CD14-positive monocyte (primary cell): Measurements from ENCODE around the gene FOXP1. TPM values are rescaled to one million over a fixed set of nuclear protein-coding genes. Genes with fewer than 3 reads are reported as not detected.
A peak's percentile ranks its signal among the peaks of the same experiment; 100 is the strongest.

ENCODE experiments used
- DNase-seq, 3 donors: peaks; one replicate each; pipeline ENCODE4 v3.0.0-alpha.2; 2011 to 2022
- H2AFZ ChIP-seq: 2 replicates; pipeline ENCODE4 v1.6.0; 2012; ENCODE audit warnings: mild to moderate bottlenecking, low read depth, low read length, inconsistent platforms; ENCODE audit not compliant: insufficient read depth, poor library complexity, severe bottlenecking
- H3K27ac ChIP-seq, 2 donors: 1 replicate in 1 of 2; 2 replicates in 1 of 2; pipeline ENCODE4 v1.5.1; 2012 to 2013; ENCODE audit warnings: low read length in 2 of 2, control low read depth in 1 of 2, inconsistent platforms in 1 of 2, low read depth in 1 of 2, mild to moderate bottlenecking in 1 of 2
- H3K27me3 ChIP-seq, 2 donors: one replicate each; pipeline versions ENCODE4 v1.6.0 to v1.6.1; 2011 to 2013; ENCODE audit warnings: low read length in 2 of 2; ENCODE audit not compliant: control insufficient read depth in 2 of 2, insufficient read depth in 2 of 2
- H3K36me3 ChIP-seq, 2 donors: replicated peaks in 1 of 2; 1 replicate in 1 of 2; 2 replicates in 1 of 2; pipeline versions ENCODE4 v1.5.1 to v1.6.1; 2012 to 2013; ENCODE audit warnings: low read length in 2 of 2, control low read depth in 1 of 2, inconsistent platforms in 1 of 2, mild to moderate bottlenecking in 1 of 2; ENCODE audit not compliant: insufficient read depth in 2 of 2, control insufficient read depth in 1 of 2
- H3K4me1 ChIP-seq, 2 donors: 1 replicate in 1 of 2; 2 replicates in 1 of 2; pipeline versions ENCODE4 v1.5.1 to v1.6.1; 2012 to 2013; ENCODE audit warnings: low read length in 2 of 2, control low read depth in 1 of 2, inconsistent platforms in 1 of 2, mild to moderate bottlenecking in 1 of 2, moderate library complexity in 1 of 2; ENCODE audit not compliant: insufficient read depth in 2 of 2, control insufficient read depth in 1 of 2
- H3K4me2 ChIP-seq: replicated peaks from 2 replicates; pipeline ENCODE3; 2012; ENCODE audit warnings: low read length, moderate library complexity, mild to moderate bottlenecking; ENCODE audit not compliant: poor library complexity, severe bottlenecking; ENCODE audit errors: extremely low read depth
- H3K4me3 ChIP-seq, 3 experiments: fragments of 200-600 bp in 1 of 3; sonication (generic) in 1 of 3; replicated peaks in 1 of 3; 1 replicate in 2 of 3; 2 replicates in 1 of 3; pipeline ENCODE4 v1.5.1; 2011 to 2013; ENCODE audit warnings: low read length in 3 of 3, mild to moderate bottlenecking in 3 of 3, control low read depth in 2 of 3, low read depth in 2 of 3, inconsistent platforms in 1 of 3, moderate library complexity in 1 of 3
- H3K79me2 ChIP-seq: 2 replicates; pipeline ENCODE4 v1.6.0; 2012; ENCODE audit warnings: mild to moderate bottlenecking, control low read depth, inconsistent platforms, low read length, moderate library complexity; ENCODE audit not compliant: insufficient read depth
- H3K9ac ChIP-seq: 2 replicates; pipeline ENCODE4 v1.6.0; 2017; ENCODE audit warnings: low read length, mild to moderate bottlenecking; ENCODE audit not compliant: insufficient read depth, poor library complexity, severe bottlenecking
- H3K9me3 ChIP-seq, 2 donors: replicated peaks in 1 of 2; 1 replicate in 1 of 2; 2 replicates in 1 of 2; pipeline versions ENCODE4 v1.5.1 to v1.6.1; 2012 to 2013; ENCODE audit warnings: low read length in 2 of 2, control low read depth in 1 of 2; ENCODE audit not compliant: control insufficient read depth in 1 of 2, insufficient read depth in 1 of 2
- H4K20me1 ChIP-seq: 2 replicates; pipeline ENCODE4 v1.6.0; 2012; ENCODE audit warnings: mild to moderate bottlenecking, low read length, control low read depth, moderate library complexity; ENCODE audit not compliant: insufficient read depth
- H3K27ac Mint-ChIP-seq, 7 donors: one replicate each; pipeline ENCODE4 v1.8.0; 2020; ENCODE audit warnings: mild to moderate bottlenecking in 7 of 7, mixed read lengths in 7 of 7, moderate library complexity in 6 of 7, inconsistent platforms in 2 of 7
- H3K27me3 Mint-ChIP-seq, 3 donors: one replicate each; pipeline ENCODE4 v1.8.0; 2021 to 2022; ENCODE audit warnings: low read depth in 3 of 3, mild to moderate bottlenecking in 3 of 3, mixed read lengths in 3 of 3, moderate library complexity in 3 of 3, inconsistent platforms in 1 of 3
- H3K36me3 Mint-ChIP-seq, 2 donors: one replicate each; pipeline ENCODE4 v1.8.0; 2020; ENCODE audit warnings: mixed read lengths in 2 of 2, inconsistent platforms in 1 of 2, mild to moderate bottlenecking in 1 of 2
- H3K4me1 Mint-ChIP-seq: one replicate; pipeline ENCODE4 v1.8.0; 2020; ENCODE audit warnings: mild to moderate bottlenecking, mixed read lengths
- H3K4me3 Mint-ChIP-seq, 2 donors: one replicate each; pipeline ENCODE4 v1.8.0; 2020; ENCODE audit warnings: mild to moderate bottlenecking in 2 of 2, mixed read lengths in 2 of 2, moderate library complexity in 1 of 2
- H3K9me3 Mint-ChIP-seq, 7 donors: one replicate each; pipeline ENCODE4 v1.8.0; 2020 to 2022; ENCODE audit warnings: mixed read lengths in 7 of 7, mild to moderate bottlenecking in 6 of 7, moderate library complexity in 6 of 7, inconsistent platforms in 2 of 7
- CTCF ChIP-seq: fragments of 200-600 bp; IDR thresholded peaks from one replicate; pipeline ENCODE4 v1.8.0; 2022; ENCODE audit warnings: antibody characterized with exemption, mild to moderate bottlenecking
- WGBS: methylation state at CpG from one replicate; pipeline ENCODE4 v1.1.5; 2013; ENCODE audit warnings: missing lambda C conversion rate; ENCODE audit not compliant: insufficient coverage; 5-methylcytosine and 5-hydroxymethylcytosine counted together
- intact Hi-C, 2 donors: fragments of 100-400 bp; cut with micrococcal nuclease; formaldehyde crosslinking; loops; one replicate each; pipeline versions ENCODE4 v1.15.0 to v1.15.1; 2023
- polyA plus RNA-seq, 3 donors: library from polyadenylated mRNA; depleted of rRNA in 1 of 3; unstranded in 2 of 3; stranded (reverse) in 1 of 3; fragments of 300-500 nt in 2 of 3; fragments of >200 nt in 1 of 3; fragmentation: Illumina TruSeq in 2 of 3; gene quantifications; 1 replicate in 2 of 3; 2 replicates in 1 of 3; pipeline ENCODE4 v1.2.3, GENCODE V29; 2012 to 2021

Gene FOXP1
- polyA plus RNA-seq, 3 donors, result 25.7 to 42.6 (median 27.8) TPM

DNA sequence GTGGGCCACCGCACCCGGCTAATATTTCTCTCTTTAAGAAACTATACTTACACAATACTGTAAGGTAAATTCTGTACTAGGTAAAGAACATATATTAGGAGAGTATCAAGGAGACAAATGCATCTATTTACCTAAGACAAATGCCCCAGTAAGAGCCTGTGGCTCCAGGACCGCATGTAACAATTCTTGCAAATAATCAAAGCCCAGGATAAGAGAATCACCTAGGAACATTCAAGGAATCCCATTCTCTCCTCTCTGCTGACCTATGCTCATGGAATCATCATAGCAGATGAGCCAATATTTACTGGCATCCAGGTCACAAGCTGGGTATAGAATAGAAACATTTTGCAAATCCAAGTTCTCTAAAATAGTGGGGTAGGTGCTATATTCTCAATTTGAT is 347.7 kb downstream of the FOXP1 start:
- no peak overlapping the region for H3K27ac ChIP-seq
- H3K79me2 ChIP-seq, result peaks cover 9% of the 10 kb centered on the region
- no peak overlapping the region for H2AFZ ChIP-seq
- H3K36me3 ChIP-seq, result peaks cover 0 to 10% of the 10 kb centered on the region in 2 donors
- Mint-ChIP-seq H3K9me3 (no peaks in the 10 kb centered on the region), H3K27me3 (no peaks in the 10 kb centered on the region), H3K27ac (peak overlapping the region in 1 of 7 donors; percentile 32), H3K36me3 (peaks cover 13 to 15% of the 10 kb centered on the region in 2 donors), H3K4me3 (no peak overlapping the region), H3K4me1 (peaks cover 7% of the 10 kb centered on the region)
- no peak overlapping the region for H3K4me3 ChIP-seq
- intact Hi-C loops, result no loop called here
- 100% methylated on average over 1 of the region's 3 CpGs for WGBS
- H3K27me3 ChIP-seq, result no peaks in the 10 kb centered on the region
- no peak for TF ChIP-seq CTCF
- DNase-seq, result no peak
- peaks cover 47% of the 10 kb centered on the region for H4K20me1 ChIP-seq
- no peak overlapping the region for H3K9ac ChIP-seq
- H3K9me3 ChIP-seq, result no peaks in the 10 kb centered on the region
- no peak overlapping the region for H3K4me2 ChIP-seq
- H3K4me1 ChIP-seq, result no peaks in the 10 kb centered on the region

- Histone ChIP-seq H3K79me2 (peaks cover 7% of the 10 kb centered on the region), H2AFZ (no peak overlapping the region), H4K20me1 (peaks cover 58% of the 10 kb centered on the region), H3K36me3 (peaks cover 0 to 10% of the 10 kb centered on the region in 2 donors), H3K4me3 (no peak overlapping the region), H3K27me3 (no peaks in the 10 kb centered on the region), H3K4me2 (no peak overlapping the region), H3K27ac (no peak overlapping the region), H3K9ac (no peak overlapping the region), H3K9me3 (no peaks in the 10 kb centered on the region), H3K4me1 (no peaks in the 10 kb centered on the region)
- intact Hi-C loops, result no loop called here
- WGBS, result 83% methylated on average over 2 of the region's 3 CpGs
- Mint-ChIP-seq H3K36me3 (peaks cover 12 to 13% of the 10 kb centered on the region in 2 donors), H3K9me3 (no peaks in the 10 kb centered on the region), H3K4me1 (peaks cover 7% of the 10 kb centered on the region), H3K4me3 (no peak overlapping the region), H3K27ac (no peak overlapping the region), H3K27me3 (no peaks in the 10 kb centered on the region)
- no peak for DNase-seq
- no peak for TF ChIP-seq CTCF
Measured at GRCh38 chr3:71232895-71233294, 350.6 kb downstream of the FOXP1 start.
